GM21825 (cell line): Measurements from ENCODE around the gene FAM151A.
A peak's percentile ranks its signal among the peaks of the same experiment; 100 is the strongest.

Experiments used
- ATAC-seq: cut with Tn5 transposase; IDR thresholded peaks from one replicate; pipeline ENCODE4 v1.9.1; 2021; ENCODE audit warnings: mild to moderate bottlenecking, moderate library complexity; ENCODE audit not compliant: unreplicated experiment

The FAM151A gene

GRCh38 chr1:54623216-54624007 is at the start of gene FAM151A:
TSS of gene FAM151A (minus strand) at chr1:54623525. CDS start at chr1:54623395, 130 bp downstream.
- ATAC-seq, result no peak

GRCh38 chr1:54671985-54672608 is 48.8 kb upstream of the FAM151A start:
- ATAC-seq, result peak; percentile 47

- no peak for ATAC-seq
These were observed 45.2 kb upstream of the FAM151A start for GRCh38 chr1:54668567-54668966.

- ATAC-seq, result no peak
These were observed 44.5 kb upstream of the FAM151A start for GRCh38 chr1:54667797-54668196.

- ATAC-seq, result no peak
These were observed 43.0 kb upstream of the FAM151A start for GRCh38 chr1:54666333-54666732.

- no peak for ATAC-seq
These were observed 42.5 kb upstream of the FAM151A start for GRCh38 chr1:54665852-54666251.

- ATAC-seq, result no peak
These were observed 41.0 kb upstream of the FAM151A start for GRCh38 chr1:54664364-54664763.

- ATAC-seq, result no peak
These were observed 40.4 kb upstream of the FAM151A start for GRCh38 chr1:54663725-54664124.

GRCh38 chr1:54658164-54658913 is 35.0 kb upstream of the FAM151A start:
- ATAC-seq, result no peak

- ATAC-seq, result no peak
These were observed 29.7 kb upstream of the FAM151A start for GRCh38 chr1:54653036-54653435.

GRCh38 chr1:54652168-54652567 is 28.8 kb upstream of the FAM151A start:
- ATAC-seq, result no peak

GRCh38 chr1:54651608-54652007 is 28.3 kb upstream of the FAM151A start:
- no peak for ATAC-seq

GRCh38 chr1:54650417-54650816 is 27.1 kb upstream of the FAM151A start:
- no peak for ATAC-seq

- ATAC-seq, result no peak
These were observed 26.6 kb upstream of the FAM151A start for GRCh38 chr1:54649921-54650320.

- ATAC-seq, result no peak
These were observed 26.0 kb upstream of the FAM151A start for GRCh38 chr1:54649130-54649898.

GRCh38 chr1:54645806-54646676 is 22.7 kb upstream of the FAM151A start:
- ATAC-seq, result no peak

- no peak for ATAC-seq
These were observed 20.4 kb upstream of the FAM151A start for GRCh38 chr1:54643736-54644135.

- no peak for ATAC-seq
These were observed 17.8 kb upstream of the FAM151A start, which contains the start of gene MROH7 for GRCh38 chr1:54640863-54641836. TSS of gene MROH7 (plus strand) at chr1:54641786. CDS start at chr1:54652927, 11,141 bp downstream.

GRCh38 chr1:54640361-54640760 is 17.0 kb upstream of the FAM151A start:
- no peak for ATAC-seq
